Neural progenitor cell (in vitro differentiated cells): ENCODE measurements around the gene DYSF. TPM values are rescaled to one million over a fixed set of nuclear protein-coding genes. Genes with fewer than 3 reads are reported as not detected.

Experiments used
- DNase-seq: peaks from one replicate; pipeline ENCODE4 v3.0.0-alpha.2; 2016; ENCODE audit warnings: low spot score
- H2AFZ ChIP-seq: fragments of 200-600 bp; sonication (generic); replicated peaks from 2 replicates; pipeline ENCODE4 v1.6.1; 2016; ENCODE audit warnings: antibody characterized with exemption
- H3F3A ChIP-seq: fragments of 200-600 bp; sonication (generic); 2 replicates; pipeline ENCODE4 v1.6.1; 2016; ENCODE audit warnings: antibody characterized with exemption, low read depth
- H3K27ac ChIP-seq: fragments of 200-600 bp; sonication (generic); 2 replicates; pipeline ENCODE4 v1.5.1; 2016; ENCODE audit warnings: mild to moderate bottlenecking
- H3K27me3 ChIP-seq: fragments of 200-600 bp; sonication (generic); 2 replicates; pipeline ENCODE4 v1.6.1; 2016; ENCODE audit warnings: mild to moderate bottlenecking, moderate library complexity
- H3K36me3 ChIP-seq: fragments of 200-600 bp; sonication (generic); 2 replicates; pipeline ENCODE4 v1.5.1; 2016
- H3K4me1 ChIP-seq: fragments of 200-600 bp; sonication (generic); 2 replicates; pipeline ENCODE4 v1.6.1; 2016; ENCODE audit warnings: mixed run types
- H3K4me2 ChIP-seq: fragments of 200-600 bp; sonication (generic); 2 replicates; pipeline ENCODE4 v1.6.1; 2016
- H3K4me3 ChIP-seq: fragments of 200-600 bp; sonication (generic); 2 replicates; pipeline ENCODE4 v1.5.1; 2016
- H3K79me2 ChIP-seq: fragments of 200-600 bp; sonication (generic); 2 replicates; pipeline ENCODE4 v1.6.1; 2016; ENCODE audit warnings: low read depth
- H3K9ac ChIP-seq: fragments of 200-600 bp; sonication (generic); 2 replicates; pipeline ENCODE4 v1.6.1; 2016
- H3K9me3 ChIP-seq: fragments of 200-600 bp; sonication (generic); 2 replicates; pipeline ENCODE4 v1.5.1; 2016; ENCODE audit warnings: low read depth
- H4K20me1 ChIP-seq: fragments of 200-600 bp; sonication (generic); 2 replicates; pipeline ENCODE4 v1.6.1; 2016; ENCODE audit warnings: low read depth
- H3K27ac Mint-ChIP-seq: 3 replicates; pipeline ENCODE4 v1.8.0; 2021; ENCODE audit warnings: mixed read lengths
- H3K27me3 Mint-ChIP-seq: 2 replicates; pipeline ENCODE4 v1.8.0; 2022; ENCODE audit warnings: low read depth, mild to moderate bottlenecking, inconsistent platforms, moderate library complexity, mixed read lengths; ENCODE audit not compliant: insufficient read depth
- H3K36me3 Mint-ChIP-seq: 3 replicates; pipeline ENCODE4 v1.8.0; 2021; ENCODE audit warnings: mixed read lengths
- H3K4me1 Mint-ChIP-seq: 3 replicates; pipeline ENCODE4 v1.8.0; 2021; ENCODE audit warnings: mixed read lengths
- H3K4me3 Mint-ChIP-seq: 3 replicates; pipeline ENCODE4 v1.8.0; 2021; ENCODE audit warnings: mild to moderate bottlenecking, moderate library complexity, mixed read lengths
- H3K9me3 Mint-ChIP-seq: 3 replicates; pipeline ENCODE4 v1.8.0; 2020; ENCODE audit warnings: mixed read lengths
- EZH2 ChIP-seq: fragments of 200-600 bp; sonication (generic); IDR thresholded peaks from 2 replicates; pipeline ENCODE4 v1.6.1; 2017; ENCODE audit warnings: antibody characterized with exemption, mild to moderate bottlenecking, moderate library complexity
- EZH2phosphoT487 ChIP-seq: fragments of 200-600 bp; sonication (generic); IDR thresholded peaks from 2 replicates; pipeline ENCODE4 v1.6.1; 2017; ENCODE audit warnings: antibody characterized with exemption
- total RNA-seq: library from RNA; depleted of rRNA; stranded (reverse); fragments of >200 nt; gene quantifications from 2 replicates; pipeline ENCODE4 v1.2.3, GENCODE V29; 2015; ENCODE audit warnings: low replicate concordance
- TF ChIP-seq, protein P1 (sequence below): fragments of 200-600 bp; sonication (generic); IDR thresholded peaks from 2 replicates; pipeline ENCODE4 v1.5.1; 2017; ENCODE audit warnings: antibody characterized with exemption, mild to moderate bottlenecking

The DYSF gene
- total RNA-seq, 1 donor from 2014 or later: 0.39 TPM

DNA sequence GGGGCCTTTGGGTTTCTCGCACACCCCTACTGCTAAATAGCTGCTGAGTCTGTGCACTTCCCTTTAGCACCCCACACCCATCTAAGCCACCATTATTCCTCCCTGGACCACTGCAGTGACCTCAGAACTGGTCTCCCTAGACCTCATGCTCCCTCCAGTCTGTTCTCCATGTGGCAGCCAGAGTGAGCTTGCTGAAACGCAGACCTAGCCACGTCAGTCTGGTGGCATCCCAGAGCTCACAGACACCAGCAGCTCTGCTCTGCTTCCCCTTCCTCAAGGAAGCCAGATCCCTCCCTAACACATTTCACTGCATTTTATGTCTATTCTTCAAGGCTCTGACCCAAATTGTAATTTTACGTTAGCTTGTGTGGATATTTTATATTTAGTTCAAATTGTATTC, 144.4 kb downstream of the DYSF start:
- H4K20me1 ChIP-seq: no peaks in the 10 kb centered on the region
- no peaks in the 10 kb centered on the region for H3K79me2 ChIP-seq
- H3K27ac Mint-ChIP-seq: no peak overlapping the region
- H3K4me3 ChIP-seq: no peak overlapping the region
- peaks cover 15% of the 10 kb centered on the region for H3K4me1 Mint-ChIP-seq
- TF ChIP-seq EZH2 (no peak), EZH2phosphoT487 (no peak)
- TF ChIP-seq, protein P1, sequence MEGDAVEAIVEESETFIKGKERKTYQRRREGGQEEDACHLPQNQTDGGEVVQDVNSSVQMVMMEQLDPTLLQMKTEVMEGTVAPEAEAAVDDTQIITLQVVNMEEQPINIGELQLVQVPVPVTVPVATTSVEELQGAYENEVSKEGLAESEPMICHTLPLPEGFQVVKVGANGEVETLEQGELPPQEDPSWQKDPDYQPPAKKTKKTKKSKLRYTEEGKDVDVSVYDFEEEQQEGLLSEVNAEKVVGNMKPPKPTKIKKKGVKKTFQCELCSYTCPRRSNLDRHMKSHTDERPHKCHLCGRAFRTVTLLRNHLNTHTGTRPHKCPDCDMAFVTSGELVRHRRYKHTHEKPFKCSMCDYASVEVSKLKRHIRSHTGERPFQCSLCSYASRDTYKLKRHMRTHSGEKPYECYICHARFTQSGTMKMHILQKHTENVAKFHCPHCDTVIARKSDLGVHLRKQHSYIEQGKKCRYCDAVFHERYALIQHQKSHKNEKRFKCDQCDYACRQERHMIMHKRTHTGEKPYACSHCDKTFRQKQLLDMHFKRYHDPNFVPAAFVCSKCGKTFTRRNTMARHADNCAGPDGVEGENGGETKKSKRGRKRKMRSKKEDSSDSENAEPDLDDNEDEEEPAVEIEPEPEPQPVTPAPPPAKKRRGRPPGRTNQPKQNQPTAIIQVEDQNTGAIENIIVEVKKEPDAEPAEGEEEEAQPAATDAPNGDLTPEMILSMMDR: no peak
- H3K36me3 Mint-ChIP-seq: no peaks in the 10 kb centered on the region
- no peaks in the 10 kb centered on the region for H3F3A ChIP-seq
- H3K4me1 ChIP-seq: peaks cover 20% of the 10 kb centered on the region
- no peak overlapping the region for H3K4me3 Mint-ChIP-seq
- no peak overlapping the region for H3K4me2 ChIP-seq
- no peaks in the 10 kb centered on the region for H3K9me3 ChIP-seq
- H2AFZ ChIP-seq: no peak overlapping the region
- no peaks in the 10 kb centered on the region for H3K9me3 Mint-ChIP-seq
- no peaks in the 10 kb centered on the region for H3K36me3 ChIP-seq
- no peak overlapping the region for H3K9ac ChIP-seq
- DNase-seq: no peak
- no peaks in the 10 kb centered on the region for H3K27me3 ChIP-seq
- peaks cover 7% of the 10 kb centered on the region for H3K27me3 Mint-ChIP-seq
- H3K27ac ChIP-seq: no peak overlapping the region

DNA sequence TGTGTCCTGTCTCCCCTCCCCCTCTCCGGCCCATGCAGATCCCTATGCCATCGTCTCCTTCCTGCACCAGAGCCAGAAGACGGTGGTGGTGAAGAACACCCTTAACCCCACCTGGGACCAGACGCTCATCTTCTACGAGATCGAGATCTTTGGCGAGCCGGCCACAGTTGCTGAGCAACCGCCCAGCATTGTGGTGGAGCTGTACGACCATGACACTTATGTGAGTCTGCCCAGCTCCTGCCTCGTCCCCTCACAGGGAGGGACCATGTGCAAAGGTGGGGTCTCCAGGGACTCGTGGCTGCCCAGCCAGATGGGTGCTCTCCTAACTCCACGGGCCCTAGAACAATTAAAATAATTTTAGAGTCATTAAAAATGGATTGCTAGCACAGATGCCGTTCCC, 145.2 kb downstream of the DYSF start:
- no peak overlapping the region for H3K4me3 ChIP-seq
- H3K79me2 ChIP-seq: no peaks in the 10 kb centered on the region
- H4K20me1 ChIP-seq: no peaks in the 10 kb centered on the region
- H3K9me3 Mint-ChIP-seq: no peaks in the 10 kb centered on the region
- H3K4me2 ChIP-seq: no peak overlapping the region
- peaks cover 7% of the 10 kb centered on the region for H3K27me3 Mint-ChIP-seq
- no peak overlapping the region for H3K27ac ChIP-seq
- H3K4me1 ChIP-seq: peaks cover 20% of the 10 kb centered on the region
- no peak overlapping the region for H3K9ac ChIP-seq
- no peaks in the 10 kb centered on the region for H3K36me3 ChIP-seq
- DNase-seq: no peak
- no peak overlapping the region for H3K4me3 Mint-ChIP-seq
- peak overlapping the region; percentile 11 for H3K27ac Mint-ChIP-seq
- no peaks in the 10 kb centered on the region for H3F3A ChIP-seq
- H2AFZ ChIP-seq: no peak overlapping the region
- no peak for TF ChIP-seq EZH2
- TF ChIP-seq, protein P1: no peak
- TF ChIP-seq EZH2phosphoT487: no peak
- no peaks in the 10 kb centered on the region for H3K9me3 ChIP-seq
- no peaks in the 10 kb centered on the region for H3K27me3 ChIP-seq
- H3K36me3 Mint-ChIP-seq: no peaks in the 10 kb centered on the region
- peaks cover 15% of the 10 kb centered on the region for H3K4me1 Mint-ChIP-seq

DNA sequence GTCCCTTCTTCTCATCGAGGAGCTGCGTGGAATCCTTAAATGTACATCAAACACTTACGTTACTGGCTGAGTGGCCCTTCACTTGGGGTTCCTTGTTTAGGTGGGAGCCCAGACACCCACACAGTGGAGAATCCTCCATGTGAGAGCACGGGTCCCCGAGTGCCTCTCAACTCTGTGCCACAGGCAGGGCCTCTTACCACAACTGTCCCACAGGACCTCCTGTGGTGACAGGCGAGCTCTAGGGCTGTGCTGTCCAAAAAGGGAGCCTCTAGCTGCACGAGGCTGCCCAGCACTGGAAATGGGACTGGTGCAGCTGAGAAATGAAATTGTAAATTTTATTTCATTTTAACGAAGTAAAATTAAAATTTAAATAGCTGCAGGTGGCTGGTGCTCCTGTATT, 145.7 kb downstream of the DYSF start:
- Histone ChIP-seq H3K27ac (no peak overlapping the region), H3K4me2 (no peak overlapping the region), H3K27me3 (no peaks in the 10 kb centered on the region), H3K4me3 (no peak overlapping the region), H3F3A (no peaks in the 10 kb centered on the region), H4K20me1 (no peaks in the 10 kb centered on the region), H3K79me2 (no peaks in the 10 kb centered on the region), H3K9ac (no peak overlapping the region), H3K9me3 (no peaks in the 10 kb centered on the region), H2AFZ (no peak overlapping the region), H3K4me1 (peaks cover 23% of the 10 kb centered on the region), H3K36me3 (no peaks in the 10 kb centered on the region)
- TF ChIP-seq EZH2phosphoT487 (no peak), EZH2 (no peak)
- TF ChIP-seq, protein P1: no peak
- Mint-ChIP-seq H3K4me1 (peaks cover 15% of the 10 kb centered on the region), H3K4me3 (no peak overlapping the region), H3K27me3 (peaks cover 7% of the 10 kb centered on the region), H3K27ac (no peak overlapping the region), H3K9me3 (no peaks in the 10 kb centered on the region), H3K36me3 (no peaks in the 10 kb centered on the region)
- DNase-seq: peak; percentile 32
